ENCODE results near the gene ZP2.

- TF ChIP-seq CTCF (IDR thresholded peaks at IDR 0.05) (no peak), ZFX (IDR thresholded peaks at IDR 0.05; ENCODE audit: borderline replicate concordance) (no peak)
Observed at GRCh38 chr16:21194771-21195301, 16.5 kb downstream of the ZP2 start.
